SH-SY5Y (cell line): Measurements from ENCODE around the gene CCDC88A.

Experiments used
- GATA2 ChIP-seq: IDR thresholded peaks from 2 replicates; pipeline ENCODE4 v1.6.1; 2011; ENCODE audit warnings: mild to moderate bottlenecking, low read depth, low read length
- GATA3 ChIP-seq: IDR thresholded peaks from 2 replicates; pipeline ENCODE4 v1.6.1; 2011; ENCODE audit warnings: low read depth, mild to moderate bottlenecking, low read length, moderate library complexity

Gene CCDC88A

GRCh38 chr2:55408918-55409868 lies 10.5 kb downstream of the CCDC88A start:
- TF ChIP-seq GATA3 (no peak), GATA2 (no peak)

- no peak for TF ChIP-seq GATA2
- TF ChIP-seq GATA3, result no peak
Observed at GRCh38 chr2:55408098-55408882, 11.4 kb downstream of the CCDC88A start.

GRCh38 chr2:55405116-55405515 lies 14.5 kb downstream of the CCDC88A start:
- TF ChIP-seq GATA3 (no peak), GATA2 (no peak)

- TF ChIP-seq GATA3 (no peak), GATA2 (no peak)
Observed at GRCh38 chr2:55403256-55403998, 16.2 kb downstream of the CCDC88A start.

GRCh38 chr2:55401124-55401523 lies 18.5 kb downstream of the CCDC88A start:
- no peak for TF ChIP-seq GATA2
- no peak for TF ChIP-seq GATA3

GRCh38 chr2:55400332-55400731 lies 19.3 kb downstream of the CCDC88A start:
- TF ChIP-seq GATA2 (no peak), GATA3 (no peak; the same call in 1 of the 2 replicates)

GRCh38 chr2:55399815-55400214 lies 19.8 kb downstream of the CCDC88A start:
- no peak for TF ChIP-seq GATA2
- no peak for TF ChIP-seq GATA3

GRCh38 chr2:55395724-55396605 lies 23.7 kb downstream of the CCDC88A start:
- TF ChIP-seq GATA3 (no peak), GATA2 (no peak)

- TF ChIP-seq GATA3, result no peak; the same call in 1 of the 2 replicates
- peak; percentile 50; the same call in 1 of the 2 replicates for TF ChIP-seq GATA2
Observed at GRCh38 chr2:55391615-55392242, 27.9 kb downstream of the CCDC88A start.

- no peak for TF ChIP-seq GATA3
- no peak for TF ChIP-seq GATA2
Observed at GRCh38 chr2:55391155-55391554, 28.5 kb downstream of the CCDC88A start.

- no peak for TF ChIP-seq GATA3
- no peak for TF ChIP-seq GATA2
Observed at GRCh38 chr2:55384786-55385185, 34.9 kb downstream of the CCDC88A start.

- no peak for TF ChIP-seq GATA3
- TF ChIP-seq GATA2, result no peak
Observed at GRCh38 chr2:55371376-55371775, 48.3 kb downstream of the CCDC88A start.
